ENCODE results near the gene ZNF333.
"Not testable (repeated sequence)": the region's sequence is repeated elsewhere in the genome, so short reads cannot be mapped to it uniquely, and the experiment has no call there.

ZNF333 gene

GRCh38 chr19:14746886-14747285 is 57.0 kb downstream of the ZNF333 start:
- DNase-seq (ENCODE audit: low read depth) = no peak
- H3K4me3 ChIP-seq (ENCODE audit: low read length) = no peak overlapping the region
- no peak for TF ChIP-seq CTCF (conservative IDR thresholded peaks at IDR 0.05; ENCODE audit: low read depth, low read length)

- DNase-seq (ENCODE audit: low read depth) = no peak
- no peak overlapping the region for H3K4me3 ChIP-seq (ENCODE audit: low read length)
- no peak for TF ChIP-seq CTCF (conservative IDR thresholded peaks at IDR 0.05; ENCODE audit: low read depth, low read length)
These were observed 58.8 kb downstream of the ZNF333 start for GRCh38 chr19:14748601-14749000.

GRCh38 chr19:14758816-14759215 is 69.0 kb downstream of the ZNF333 start:
- H3K4me3 ChIP-seq (ENCODE audit: low read length) = no peak overlapping the region
- no peak for DNase-seq (ENCODE audit: low read depth)
- TF ChIP-seq CTCF (conservative IDR thresholded peaks at IDR 0.05; ENCODE audit: low read depth, low read length) = no peak

DNA sequence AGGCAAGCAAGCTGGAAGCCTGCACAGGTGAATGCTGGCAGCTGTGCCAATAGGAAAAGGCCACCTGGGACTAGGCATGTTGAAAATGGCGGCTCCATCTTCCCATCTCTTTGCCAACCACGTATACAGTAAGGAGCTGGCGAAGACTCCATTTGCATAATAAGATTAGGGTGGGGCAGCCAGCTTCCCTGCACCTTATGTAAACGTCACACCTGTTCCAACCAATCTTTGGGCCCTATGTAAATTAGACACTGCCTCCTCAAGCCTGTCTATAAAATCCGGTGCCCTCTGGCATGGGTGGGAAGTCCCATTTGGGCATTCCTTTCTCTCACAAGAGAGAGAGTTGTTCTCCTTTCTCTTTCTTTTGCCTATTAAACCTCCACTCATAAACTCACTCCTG is 71.8 kb downstream of the ZNF333 start:
- no peak for TF ChIP-seq CTCF (conservative IDR thresholded peaks at IDR 0.05; ENCODE audit: low read depth, low read length)
- H3K4me3 ChIP-seq (ENCODE audit: low read length) = no peak overlapping the region
- no peak for DNase-seq (ENCODE audit: low read depth)

GRCh38 chr19:14762111-14762510 is 72.3 kb downstream of the ZNF333 start:
- DNase-seq (ENCODE audit: low read depth) = no peak
- no peak overlapping the region for H3K4me3 ChIP-seq (ENCODE audit: low read length)
- TF ChIP-seq CTCF (conservative IDR thresholded peaks at IDR 0.05; ENCODE audit: low read depth, low read length) = no peak

DNA sequence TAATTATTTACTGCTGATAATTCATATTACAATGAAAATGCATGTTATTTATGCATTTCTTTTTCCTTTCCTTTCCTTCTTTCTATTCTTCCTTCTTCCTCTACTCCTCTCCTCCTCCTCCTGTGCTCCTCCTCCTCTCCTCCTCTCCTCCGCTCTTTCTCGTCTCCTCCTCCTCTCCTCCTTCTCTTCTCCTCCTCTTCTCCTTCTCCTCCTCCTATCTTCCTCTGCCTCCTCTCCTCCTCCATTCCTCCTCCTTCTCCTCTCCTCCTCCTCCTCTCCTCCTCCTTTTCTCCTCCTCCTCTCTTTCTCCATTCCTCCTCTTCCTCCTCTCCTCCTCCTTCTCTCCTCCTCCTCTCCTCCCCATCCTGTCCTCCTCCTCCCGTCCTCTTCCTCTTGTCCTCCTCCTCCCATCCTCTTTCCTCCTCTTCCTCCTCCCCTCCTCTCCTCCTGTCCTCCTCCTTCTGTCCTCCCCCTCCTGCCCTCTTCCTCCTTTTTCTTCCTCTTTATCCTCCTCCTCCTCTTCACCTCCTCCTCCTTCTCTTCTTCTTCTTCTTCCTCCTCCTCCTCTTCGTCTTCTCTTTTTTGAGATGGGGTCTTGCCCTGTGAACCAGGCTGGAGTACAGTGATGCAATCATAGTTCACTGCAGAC is 73.8 kb downstream of the ZNF333 start:
- no peak for DNase-seq (ENCODE audit: low read depth)
- TF ChIP-seq CTCF (conservative IDR thresholded peaks at IDR 0.05; ENCODE audit: low read depth, low read length) = no peak
- no peak overlapping the region for H3K4me3 ChIP-seq (ENCODE audit: low read length)

DNA sequence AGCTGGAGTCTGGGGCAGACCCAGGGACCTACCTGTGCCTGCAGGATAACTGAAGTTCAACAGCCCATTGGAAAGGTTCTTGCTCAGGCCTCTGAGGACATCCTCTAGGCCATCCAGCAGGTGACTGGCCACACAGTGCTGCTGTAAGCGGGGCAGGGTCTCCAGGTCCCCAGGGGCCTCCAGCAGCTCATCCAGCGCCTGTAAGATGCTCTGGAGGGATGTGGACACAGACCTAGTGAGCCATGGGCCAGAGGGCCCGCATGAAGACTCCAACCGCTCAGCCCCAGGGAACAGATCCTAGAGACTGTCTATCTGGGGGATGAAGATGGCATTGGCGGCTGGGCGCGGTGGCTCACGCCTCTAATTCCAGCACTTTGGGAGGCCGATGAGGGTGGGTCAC is 74.6 kb downstream of the ZNF333 start:
- DNase-seq (ENCODE audit: low read depth) = no peak
- TF ChIP-seq CTCF (conservative IDR thresholded peaks at IDR 0.05; ENCODE audit: low read depth, low read length) = no peak
- no peak overlapping the region for H3K4me3 ChIP-seq (ENCODE audit: low read length)

- DNase-seq (ENCODE audit: low read depth) = not testable (repeated sequence)
These were observed 75.6 kb downstream of the ZNF333 start for GRCh38 chr19:14765403-14765802.

DNA sequence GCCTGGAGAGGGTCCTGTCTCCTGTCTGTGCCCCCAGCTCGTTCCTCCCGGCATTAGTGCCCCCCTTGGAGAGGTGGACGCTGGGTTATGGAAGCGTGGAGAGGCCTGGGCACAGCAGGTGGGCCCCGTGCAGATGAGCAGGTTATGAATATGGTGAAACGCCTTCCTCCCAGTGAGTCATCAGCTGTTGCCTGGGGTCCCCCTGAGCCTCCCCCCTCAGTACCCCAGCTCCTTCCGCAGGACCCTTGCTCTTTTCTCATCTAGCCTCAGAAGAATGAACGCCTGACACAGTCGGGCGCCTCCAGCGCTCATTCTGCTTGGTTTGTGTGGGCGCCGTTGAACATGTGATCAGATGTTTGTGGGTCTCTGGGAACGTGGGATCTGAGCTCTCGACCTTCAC is 76.0 kb downstream of the ZNF333 start:
- not testable (repeated sequence) for DNase-seq (ENCODE audit: low read depth); H3K4me3 ChIP-seq (ENCODE audit: low read length)

More at GRCh38 chr19:14765403-14765802, 75.6 kb downstream of the ZNF333 start:
- not testable (repeated sequence) for H3K4me3 ChIP-seq (ENCODE audit: low read length)

Measured in retinal pigment epithelial cell (primary cell).